Prostate gland (tissue), 2 donors: ENCODE results near the gene FHOD3. TPM values are rescaled to one million over a fixed set of nuclear protein-coding genes. Genes with fewer than 3 reads are reported as not detected.

Source experiments
- DNase-seq: peaks from one replicate; pipeline ENCODE4 v3.0.0-alpha.2; 2019; ENCODE audit warnings: low spot score
- H3K27ac ChIP-seq, 2 donors: fragments of 200-600 bp; sonication (generic); 2 replicates each; pipeline ENCODE4 v1.5.1; 2017 to 2019
- H3K27me3 ChIP-seq: fragments of 200-600 bp; sonication (generic); replicated peaks from 2 replicates; pipeline ENCODE4 v1.5.1; 2019; ENCODE audit not compliant: insufficient read depth
- H3K36me3 ChIP-seq, 2 donors: fragments of 200-600 bp; sonication (generic); 1 replicate in 1 of 2; 2 replicates in 1 of 2; pipeline versions ENCODE4 v1.5.1 to v1.8.1; 2017 to 2019
- H3K4me1 ChIP-seq: fragments of 200-600 bp; sonication (generic); replicated peaks from 2 replicates; pipeline ENCODE4 v1.5.1; 2019
- H3K4me3 ChIP-seq, 2 donors: fragments of 200-600 bp; sonication (generic); 2 replicates each; pipeline ENCODE4 v1.5.1; 2017 to 2019
- H3K9me3 ChIP-seq: fragments of 200-600 bp; sonication (generic); 2 replicates; pipeline ENCODE4 v1.5.1; 2017
- POLR2A ChIP-seq: fragments of 450-650 bp; IDR thresholded peaks from one replicate; pipeline ENCODE4 v1.6.1; 2016; ENCODE audit warnings: antibody characterized with exemption, mild to moderate bottlenecking
- POLR2AphosphoS5 ChIP-seq: sonication (generic); formaldehyde crosslinking; IDR thresholded peaks from one replicate; pipeline ENCODE4 v1.6.1; 2017; ENCODE audit warnings: antibody characterized with exemption
- WGBS: methylation state at CpG from one replicate; pipeline ENCODE4 v1.1.5; 2018; 5-methylcytosine and 5-hydroxymethylcytosine counted together
- intact Hi-C: fragments of 100-400 bp; cut with DNase I; formaldehyde crosslinking; loops from one replicate; pipeline ENCODE4 v1.14.2; 2022
- total RNA-seq, 2 donors: library from RNA; depleted of rRNA; stranded (reverse); fragments of >200 nt; gene quantifications; one replicate each; pipeline ENCODE4 v1.1.0, GENCODE V29; 2016
- TF ChIP-seq, protein P1 (sequence below), 4 experiments: fragments of 200-600 bp in 2 of 4; fragments of 450-650 bp in 2 of 4; sonication (generic) in 2 of 4; IDR thresholded peaks; 1 replicate in 3 of 4; 2 replicates in 1 of 4; pipeline ENCODE4 v1.5.1; 2016 to 2019; ENCODE audit warnings: antibody characterized with exemption in 4 of 4, mild to moderate bottlenecking in 2 of 4, moderate library complexity in 2 of 4

Gene FHOD3
- total RNA-seq, 2 donors from 2014 or later = 25.1 to 52.5 TPM

DNA sequence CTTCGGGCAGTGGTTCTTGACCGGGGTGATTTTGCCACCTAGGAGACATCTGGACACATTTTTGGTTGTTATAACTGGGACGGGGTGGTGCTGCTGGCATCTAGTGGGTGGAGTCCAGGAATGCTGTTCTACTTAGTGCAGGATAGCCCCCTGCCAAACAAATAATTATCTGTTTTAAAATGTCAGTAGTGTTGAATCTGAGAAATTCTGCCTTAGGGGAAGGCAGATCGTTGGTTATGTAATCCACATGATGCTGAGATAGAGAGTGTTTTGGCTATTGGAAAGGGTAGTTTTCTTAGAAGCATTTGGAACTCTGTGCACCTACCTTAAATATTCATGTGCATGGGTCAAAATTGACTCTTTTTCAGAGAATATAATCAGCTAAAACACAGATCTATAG lies 332.3 kb downstream of the FHOD3 start:
- Histone ChIP-seq H3K36me3 (no peaks in the 10 kb centered on the region), H3K4me3 (no peak overlapping the region), H3K4me1 (no peaks in the 10 kb centered on the region), H3K27me3 (no peaks in the 10 kb centered on the region), H3K9me3 (no peaks in the 10 kb centered on the region), H3K27ac (no peak overlapping the region)
- no peak for DNase-seq
- no peak for TF ChIP-seq POLR2A
- no peak for TF ChIP-seq POLR2AphosphoS5
- WGBS = 81% methylated on average over 4 of the region's 4 CpGs
- intact Hi-C loops = no loop called here

DNA sequence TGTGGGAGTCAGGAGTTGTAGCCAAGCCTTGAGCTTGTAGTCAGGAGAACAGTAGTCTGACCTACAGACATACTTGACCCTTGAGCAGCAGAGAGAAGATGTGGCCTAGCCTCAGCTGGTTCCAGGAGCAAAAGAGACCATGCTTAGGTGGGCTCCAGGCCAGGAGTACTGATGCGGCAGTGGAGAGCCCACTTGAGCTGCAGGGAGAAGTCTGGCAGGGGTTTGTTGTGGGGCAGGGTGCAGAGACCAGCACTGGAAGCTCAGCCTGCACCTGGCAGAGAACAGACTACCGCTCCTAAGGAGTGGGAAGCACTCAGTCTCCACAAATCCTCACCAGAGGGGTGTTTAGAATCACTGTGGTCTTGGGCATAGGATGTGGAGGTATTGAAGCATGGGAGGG lies 333.4 kb downstream of the FHOD3 start:
- no peaks in the 10 kb centered on the region for H3K9me3 ChIP-seq
- no peaks in the 10 kb centered on the region for H3K4me1 ChIP-seq
- WGBS = 93% methylated on average over 2 of the region's 2 CpGs
- intact Hi-C loops = no loop called here
- no peak overlapping the region for H3K4me3 ChIP-seq
- H3K36me3 ChIP-seq = no peaks in the 10 kb centered on the region
- no peaks in the 10 kb centered on the region for H3K27me3 ChIP-seq
- TF ChIP-seq POLR2A (no peak), POLR2AphosphoS5 (no peak)
- TF ChIP-seq, protein P1, sequence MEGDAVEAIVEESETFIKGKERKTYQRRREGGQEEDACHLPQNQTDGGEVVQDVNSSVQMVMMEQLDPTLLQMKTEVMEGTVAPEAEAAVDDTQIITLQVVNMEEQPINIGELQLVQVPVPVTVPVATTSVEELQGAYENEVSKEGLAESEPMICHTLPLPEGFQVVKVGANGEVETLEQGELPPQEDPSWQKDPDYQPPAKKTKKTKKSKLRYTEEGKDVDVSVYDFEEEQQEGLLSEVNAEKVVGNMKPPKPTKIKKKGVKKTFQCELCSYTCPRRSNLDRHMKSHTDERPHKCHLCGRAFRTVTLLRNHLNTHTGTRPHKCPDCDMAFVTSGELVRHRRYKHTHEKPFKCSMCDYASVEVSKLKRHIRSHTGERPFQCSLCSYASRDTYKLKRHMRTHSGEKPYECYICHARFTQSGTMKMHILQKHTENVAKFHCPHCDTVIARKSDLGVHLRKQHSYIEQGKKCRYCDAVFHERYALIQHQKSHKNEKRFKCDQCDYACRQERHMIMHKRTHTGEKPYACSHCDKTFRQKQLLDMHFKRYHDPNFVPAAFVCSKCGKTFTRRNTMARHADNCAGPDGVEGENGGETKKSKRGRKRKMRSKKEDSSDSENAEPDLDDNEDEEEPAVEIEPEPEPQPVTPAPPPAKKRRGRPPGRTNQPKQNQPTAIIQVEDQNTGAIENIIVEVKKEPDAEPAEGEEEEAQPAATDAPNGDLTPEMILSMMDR (IDR thresholded peaks at IDR 0.05) = no peak
- no peak for DNase-seq
- no peak overlapping the region for H3K27ac ChIP-seq

DNA sequence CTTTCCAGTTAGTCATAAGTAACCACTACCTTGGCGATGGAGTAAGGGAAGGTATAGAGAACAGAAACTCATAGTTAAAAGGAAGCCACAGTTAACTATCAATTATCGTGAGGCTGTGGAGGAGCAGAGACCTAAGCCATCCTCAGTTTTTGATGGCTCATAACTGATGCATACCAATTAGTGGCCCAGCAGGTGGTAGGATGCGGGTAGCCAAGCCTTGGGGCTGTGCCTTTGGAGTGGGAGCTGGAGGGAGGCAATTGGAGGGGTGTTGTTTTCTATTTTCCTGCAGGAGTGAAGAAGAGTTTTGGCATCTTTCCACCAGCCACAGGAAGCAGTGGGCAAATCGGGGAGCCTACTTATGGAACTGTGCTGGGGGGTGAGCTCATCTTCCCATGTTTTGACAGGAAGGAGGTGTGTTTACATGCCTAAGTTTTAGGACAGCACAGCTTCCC lies 336.5 kb downstream of the FHOD3 start:
- Histone ChIP-seq H3K36me3 (no peaks in the 10 kb centered on the region), H3K27ac (no peak overlapping the region), H3K9me3 (no peaks in the 10 kb centered on the region), H3K27me3 (no peaks in the 10 kb centered on the region), H3K4me3 (no peak overlapping the region), H3K4me1 (no peaks in the 10 kb centered on the region)
- no peak for DNase-seq
- TF ChIP-seq POLR2AphosphoS5 = no peak
- TF ChIP-seq POLR2A = no peak
- TF ChIP-seq, protein P1 (IDR thresholded peaks at IDR 0.05) = no peak
- WGBS = 73% methylated on average over 4 of the region's 4 CpGs
- intact Hi-C loops = no loop called here

DNA sequence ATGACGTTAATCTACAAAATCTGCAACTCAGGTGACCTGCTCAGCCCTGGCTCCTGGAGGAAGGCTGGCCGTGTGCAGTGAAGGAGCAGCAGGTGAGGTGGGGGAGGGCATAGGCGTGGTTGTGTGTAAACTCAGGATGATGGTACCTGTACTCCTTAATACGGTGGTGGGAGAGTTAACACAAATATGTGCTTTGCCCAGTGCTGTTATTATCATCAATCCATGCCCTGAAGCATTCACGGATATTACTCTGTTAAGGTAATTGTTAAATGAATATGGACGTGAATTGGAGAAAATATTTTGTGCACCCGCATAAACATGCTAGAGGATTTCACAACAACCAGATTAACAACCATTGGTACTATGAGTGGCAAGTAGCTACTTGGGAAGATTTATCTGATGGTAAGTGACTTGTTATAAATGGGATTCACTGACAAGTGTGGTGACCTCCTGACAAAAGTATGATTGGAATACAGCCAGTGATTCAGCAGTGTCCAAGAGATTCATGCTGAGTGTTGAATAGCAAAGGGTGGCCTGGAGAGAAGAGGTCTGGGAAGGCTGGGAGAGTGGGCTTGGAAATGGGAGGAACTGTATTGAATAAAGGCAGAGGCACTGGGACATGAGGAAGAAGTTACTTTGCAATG lies 337.2 kb downstream of the FHOD3 start:
- Histone ChIP-seq H3K27ac (no peak overlapping the region), H3K9me3 (no peaks in the 10 kb centered on the region), H3K4me1 (no peaks in the 10 kb centered on the region), H3K27me3 (no peaks in the 10 kb centered on the region), H3K36me3 (no peaks in the 10 kb centered on the region), H3K4me3 (no peak overlapping the region)
- TF ChIP-seq, protein P1 (IDR thresholded peaks at IDR 0.05) = no peak
- no peak for TF ChIP-seq POLR2AphosphoS5
- TF ChIP-seq POLR2A = no peak
- WGBS = 50% methylated on average over 7 of the region's 7 CpGs
- no peak for DNase-seq
- intact Hi-C loops = no loop called here

DNA sequence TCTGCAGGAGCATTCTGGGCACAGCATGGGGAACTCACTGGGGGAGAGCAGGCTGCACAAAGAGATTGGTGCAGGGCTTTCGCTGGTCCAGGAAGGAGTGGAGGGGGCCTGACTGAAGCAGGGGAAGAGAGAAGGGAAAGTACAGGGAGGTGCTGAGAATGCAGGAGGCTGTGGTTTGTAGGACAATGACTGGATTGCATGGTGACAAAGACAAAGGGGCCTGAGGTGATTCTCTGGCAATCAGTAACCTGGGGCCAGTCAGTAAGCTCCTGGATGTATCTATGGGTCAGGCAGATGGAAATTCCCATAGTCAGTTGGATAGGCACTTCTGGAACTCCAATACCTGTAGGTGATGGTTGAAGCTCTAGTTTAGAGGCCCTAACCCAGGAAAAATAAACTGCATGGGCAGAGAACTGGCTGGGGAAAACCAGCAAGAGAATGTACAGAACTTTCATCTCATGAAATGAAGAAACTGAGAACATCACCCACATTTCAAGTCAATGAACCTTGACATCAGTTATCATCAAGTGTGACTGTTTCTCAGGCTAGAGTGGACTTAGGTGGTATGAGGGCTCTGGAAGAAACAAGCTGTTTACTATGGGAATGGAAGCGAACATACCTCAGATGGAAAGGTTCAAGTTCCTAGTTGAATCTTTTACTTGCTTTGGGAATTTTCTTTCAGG lies 338.0 kb downstream of the FHOD3 start:
- WGBS = 94% methylated on average over 2 of the region's 2 CpGs
- Histone ChIP-seq H3K36me3 (no peaks in the 10 kb centered on the region), H3K4me3 (no peak overlapping the region), H3K27ac (no peak overlapping the region), H3K9me3 (no peaks in the 10 kb centered on the region), H3K27me3 (no peaks in the 10 kb centered on the region), H3K4me1 (no peaks in the 10 kb centered on the region)
- no peak for DNase-seq
- intact Hi-C loops = no loop called here
- no peak for TF ChIP-seq POLR2A
- TF ChIP-seq, protein P1 (IDR thresholded peaks at IDR 0.05) = no peak
- TF ChIP-seq POLR2AphosphoS5 = no peak
